ENCODE data around the gene SEMA5A. TPM values are rescaled to one million over a fixed set of nuclear protein-coding genes. Genes with fewer than 3 reads are reported as not detected.

SEMA5A gene
- total RNA-seq, 2 donors from 2014 or later: not detected

DNA sequence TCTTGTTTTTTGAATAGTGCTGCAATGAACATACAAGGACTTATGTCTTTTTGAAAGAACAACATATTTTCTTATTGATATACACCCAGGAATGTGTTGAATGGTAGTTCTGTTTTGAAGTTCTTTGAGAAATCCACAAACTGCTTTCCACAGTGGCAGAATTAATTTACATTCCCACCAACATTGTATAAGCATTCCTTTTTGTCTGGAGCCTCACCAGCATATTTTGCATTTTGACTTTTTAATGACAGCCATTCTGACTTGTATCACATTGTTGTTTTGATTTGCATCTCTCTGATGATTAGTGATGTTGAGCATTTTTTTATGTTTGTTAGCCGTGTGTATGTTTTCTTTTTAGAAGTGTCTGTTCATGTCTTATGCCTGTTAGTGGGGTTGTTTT, 524.9 kb downstream of the SEMA5A start:
- no peak for ATAC-seq (replicated peaks)
- Mint-ChIP-seq H3K27ac (no peak overlapping the region), H3K4me3 (no peak overlapping the region), H3K27me3 (no peaks in the 10 kb centered on the region), H3K9me3 (peaks cover 21% of the 10 kb centered on the region), H3K36me3 (ENCODE audit: low read depth) (no peaks in the 10 kb centered on the region), H3K4me1 (no peaks in the 10 kb centered on the region)

DNA sequence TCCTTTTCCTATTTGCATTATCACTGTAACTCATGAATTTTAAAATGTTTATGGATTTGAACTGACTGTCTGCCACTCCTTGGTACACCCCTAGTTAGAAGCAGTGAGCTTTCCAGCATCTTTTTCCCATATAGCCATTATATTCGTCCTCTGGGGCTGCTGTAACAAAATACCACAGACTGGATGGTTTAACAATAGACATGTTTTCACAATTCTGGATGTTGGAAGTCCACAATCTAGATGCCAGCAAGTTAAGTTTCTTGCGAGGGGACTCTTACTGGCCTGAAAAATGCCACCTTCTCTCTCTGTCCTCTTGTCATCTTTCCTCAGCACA, 530.0 kb downstream of the SEMA5A start:
- H3K27ac Mint-ChIP-seq: no peak overlapping the region
- no peak for ATAC-seq (replicated peaks)
- H3K36me3 Mint-ChIP-seq (ENCODE audit: low read depth): no peaks in the 10 kb centered on the region
- H3K4me1 Mint-ChIP-seq: no peaks in the 10 kb centered on the region
- H3K9me3 Mint-ChIP-seq: peaks cover 4% of the 10 kb centered on the region
- no peak overlapping the region for H3K4me3 Mint-ChIP-seq
- H3K27me3 Mint-ChIP-seq: no peaks in the 10 kb centered on the region

DNA sequence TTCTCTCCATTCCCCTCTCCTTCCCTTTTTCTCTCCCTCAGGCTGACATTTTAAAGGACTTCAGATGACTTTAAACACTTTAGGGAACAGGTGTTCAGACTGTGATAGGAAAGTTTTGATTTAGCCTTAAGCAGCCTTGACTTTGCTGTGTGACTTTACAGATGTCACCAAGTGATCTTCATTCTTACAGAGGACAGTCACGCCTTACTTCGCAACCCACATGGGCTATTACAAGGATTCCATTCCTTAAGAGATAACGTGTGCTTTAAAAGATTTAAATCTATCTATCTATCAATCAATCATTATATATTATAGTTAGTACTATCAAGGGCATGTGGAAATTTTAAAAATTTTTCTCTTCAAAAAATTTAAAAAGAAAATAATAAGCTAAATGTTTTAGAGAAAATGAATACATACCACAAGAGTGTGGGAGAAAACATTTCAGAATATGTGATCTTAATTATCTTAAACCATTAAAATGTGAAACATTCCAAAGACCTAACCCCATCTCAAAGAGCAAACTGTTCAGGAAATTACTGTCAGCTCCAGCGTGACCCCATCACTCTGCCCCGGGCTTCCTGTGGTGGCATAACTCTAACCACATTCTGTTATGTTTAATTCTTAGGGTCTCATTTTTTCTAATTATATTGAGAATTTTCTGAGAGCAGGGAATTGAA, 530.5 kb downstream of the SEMA5A start:
- no peak overlapping the region for H3K4me3 Mint-ChIP-seq
- no peaks in the 10 kb centered on the region for H3K4me1 Mint-ChIP-seq
- H3K9me3 Mint-ChIP-seq: peaks cover 4% of the 10 kb centered on the region
- H3K27me3 Mint-ChIP-seq: no peaks in the 10 kb centered on the region
- no peaks in the 10 kb centered on the region for H3K36me3 Mint-ChIP-seq (ENCODE audit: low read depth)
- ATAC-seq (replicated peaks): no peak
- H3K27ac Mint-ChIP-seq: no peak overlapping the region

DNA sequence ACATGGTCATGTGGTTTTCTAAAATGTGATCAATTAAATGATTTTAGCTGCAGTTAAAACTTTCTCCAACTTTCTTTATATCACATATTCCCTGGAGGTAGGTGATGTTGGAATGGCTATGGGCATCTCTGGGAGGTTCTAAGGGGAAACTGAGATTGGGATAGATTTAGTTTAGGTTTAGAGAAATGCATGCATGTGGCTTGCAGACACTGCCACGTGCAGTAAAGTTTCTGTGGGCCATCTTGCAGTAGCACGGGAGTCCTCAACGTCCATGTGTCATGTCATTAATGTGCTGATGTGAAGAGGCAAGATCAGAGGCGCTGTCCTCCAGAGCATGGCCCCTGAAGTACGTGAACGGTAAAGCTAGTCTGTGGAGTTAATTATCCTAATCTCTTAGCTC, 532.7 kb downstream of the SEMA5A start:
- no peaks in the 10 kb centered on the region for H3K36me3 Mint-ChIP-seq (ENCODE audit: low read depth)
- H3K4me3 Mint-ChIP-seq: no peak overlapping the region
- no peaks in the 10 kb centered on the region for H3K27me3 Mint-ChIP-seq
- H3K27ac Mint-ChIP-seq: no peak overlapping the region
- no peak for ATAC-seq (replicated peaks)
- peaks cover 13% of the 10 kb centered on the region for H3K9me3 Mint-ChIP-seq
- H3K4me1 Mint-ChIP-seq: no peaks in the 10 kb centered on the region

DNA sequence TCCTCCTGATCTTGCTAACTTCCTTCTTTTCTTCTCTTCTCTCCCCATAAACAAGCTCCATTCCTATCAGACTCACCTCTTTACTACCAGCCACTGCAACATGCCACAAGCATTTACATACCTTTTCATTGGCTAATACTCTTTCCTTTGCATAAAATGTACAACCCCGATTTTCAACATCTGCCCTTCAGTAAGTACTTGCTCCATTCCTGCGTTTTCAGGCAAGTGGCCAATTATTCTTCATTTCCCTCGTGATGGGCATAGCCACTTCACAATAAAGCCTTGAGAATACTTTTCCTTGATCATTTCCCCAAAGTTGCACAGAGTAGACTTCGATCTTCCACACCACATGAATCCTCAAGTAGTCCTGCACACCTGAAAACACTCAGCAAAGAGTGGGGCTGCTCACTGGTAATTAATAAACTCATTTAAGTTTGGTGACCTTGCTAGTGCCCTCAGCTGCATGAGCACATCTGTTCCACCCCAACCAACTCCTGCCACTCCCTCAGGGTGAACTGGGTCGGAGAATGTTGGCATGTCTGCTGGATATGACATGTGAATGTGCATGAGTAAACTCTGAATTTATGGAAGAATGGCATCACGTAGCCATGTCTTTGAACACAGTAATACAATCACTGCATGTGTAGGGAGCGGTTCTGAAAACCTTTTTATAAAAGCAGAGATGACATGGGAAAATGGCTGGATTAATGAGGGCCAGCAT, 535.8 kb downstream of the SEMA5A start:
- H3K9me3 Mint-ChIP-seq: peaks cover 24% of the 10 kb centered on the region
- no peaks in the 10 kb centered on the region for H3K27me3 Mint-ChIP-seq
- no peak for ATAC-seq (replicated peaks)
- no peak overlapping the region for H3K4me3 Mint-ChIP-seq
- no peaks in the 10 kb centered on the region for H3K4me1 Mint-ChIP-seq
- H3K36me3 Mint-ChIP-seq (ENCODE audit: low read depth): no peaks in the 10 kb centered on the region
- H3K27ac Mint-ChIP-seq: no peak overlapping the region

DNA sequence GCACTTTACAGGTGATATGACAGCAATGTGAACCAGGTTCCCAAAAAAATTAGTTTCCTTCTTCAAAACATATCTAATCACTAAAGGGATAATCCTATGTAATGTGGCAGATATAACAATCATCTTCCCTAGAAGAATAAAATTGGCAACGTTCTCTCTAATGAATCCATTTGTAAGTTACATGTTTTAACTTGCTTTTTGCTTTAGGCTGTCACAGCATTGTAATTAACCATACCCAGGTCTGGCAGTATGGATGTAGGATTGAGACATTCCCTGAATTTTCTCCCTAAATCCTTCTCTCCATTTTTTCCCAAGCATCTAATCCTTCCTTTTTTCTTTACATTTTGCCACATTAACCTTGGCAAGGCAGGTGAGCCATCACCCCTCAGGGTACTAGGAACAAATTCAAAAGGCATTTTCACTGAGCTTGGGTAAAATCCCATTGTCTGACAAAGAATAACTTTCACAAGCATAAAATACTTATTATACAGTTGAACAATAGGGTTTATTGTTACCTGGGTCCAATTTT, 548.3 kb downstream of the SEMA5A start:
- no peak overlapping the region for H3K27ac Mint-ChIP-seq
- no peaks in the 10 kb centered on the region for H3K9me3 Mint-ChIP-seq
- no peaks in the 10 kb centered on the region for H3K4me1 Mint-ChIP-seq
- H3K4me3 Mint-ChIP-seq: no peak overlapping the region
- H3K27me3 Mint-ChIP-seq: no peaks in the 10 kb centered on the region
- no peaks in the 10 kb centered on the region for H3K36me3 Mint-ChIP-seq (ENCODE audit: low read depth)
- ATAC-seq (replicated peaks): no peak

DNA sequence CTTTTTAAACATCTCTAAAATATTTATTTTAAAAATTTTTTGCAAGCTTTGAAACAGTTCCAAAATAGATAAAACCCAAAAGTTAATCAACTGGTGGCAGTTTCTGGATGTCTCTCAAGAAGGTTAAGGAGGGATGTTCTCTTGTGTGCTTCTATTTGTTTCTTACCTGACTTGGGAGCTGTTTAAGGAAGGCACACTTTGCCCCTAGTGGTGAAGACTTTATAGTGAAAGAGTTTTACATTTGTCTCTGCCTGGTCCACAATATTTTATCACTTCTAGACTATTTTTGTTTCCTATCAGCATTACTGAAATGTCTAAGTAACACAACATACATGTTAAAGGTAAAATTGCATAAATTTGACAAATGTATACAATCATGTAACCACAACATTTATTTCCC, 552.8 kb downstream of the SEMA5A start:
- Mint-ChIP-seq H3K27ac (no peak overlapping the region), H3K36me3 (ENCODE audit: low read depth) (no peaks in the 10 kb centered on the region), H3K4me1 (no peaks in the 10 kb centered on the region), H3K27me3 (no peaks in the 10 kb centered on the region), H3K4me3 (no peak overlapping the region), H3K9me3 (peaks cover 3% of the 10 kb centered on the region)
- no peak for ATAC-seq (replicated peaks)

Other genes with a start within 250 kb of the SEMA5A start
- gene TAS2R1, start 84.3 kb upstream of the SEMA5A start, total RNA-seq: not detected

Measured in activated T-helper 17 cell treated with anti-CD3 and anti-CD28 coated beads, Interleukin-2, amount 50 U/mL, for 72 hours (primary cell).